Stomach (tissue), 9 donors: Measurements from ENCODE around the gene ZNF219. TPM values are rescaled to one million over a fixed set of nuclear protein-coding genes. Genes with fewer than 3 reads are reported as not detected.

Experiments used
- DNase-seq, 2 donors: peaks; one replicate each; pipeline versions ENCODE4 v3.0.0 to v3.0.0-alpha.2; 2013 to 2019
- H3K27ac ChIP-seq, 5 donors: fragments of 200-600 bp in 4 of 5; sonication (generic) in 4 of 5; one replicate each; pipeline ENCODE4 v1.5.1; 2013 to 2019; ENCODE audit warnings: mild to moderate bottlenecking in 1 of 5, moderate library complexity in 1 of 5
- H3K27me3 ChIP-seq, 3 donors: fragments of 200-600 bp; sonication (generic); one replicate each; pipeline ENCODE4 v1.5.1; 2017 to 2019; ENCODE audit warnings: mixed run types in 1 of 3
- H3K36me3 ChIP-seq, 4 donors: fragments of 200-600 bp; sonication (generic); 1 replicate in 3 of 4; 2 replicates in 1 of 4; pipeline ENCODE4 v1.5.1; 2016 to 2019
- H3K4me1 ChIP-seq, 4 donors: fragments of 200-600 bp; sonication (generic); one replicate each; pipeline ENCODE4 v1.5.1; 2016 to 2019
- H3K4me3 ChIP-seq, 4 donors: fragments of 200-600 bp; sonication (generic) in 3 of 4; one replicate each; pipeline ENCODE4 v1.5.1; 2016 to 2019; ENCODE audit warnings: mild to moderate bottlenecking in 1 of 4
- H3K9me3 ChIP-seq, 4 donors: fragments of 200-600 bp; sonication (generic); one replicate each; pipeline ENCODE4 v1.5.1; 2016 to 2019
- CTCF ChIP-seq, 7 experiments: fragments of 450-650 bp in 4 of 7; fragments of 200-600 bp in 3 of 7; sonication (generic) in 3 of 7; IDR thresholded peaks; one replicate each; pipeline ENCODE4 v1.5.1; 2016 to 2019; ENCODE audit warnings: antibody characterized with exemption in 7 of 7, control low read depth in 2 of 7, mild to moderate bottlenecking in 1 of 7
- EP300 ChIP-seq: sonication (generic); formaldehyde crosslinking; IDR thresholded peaks from one replicate; pipeline ENCODE4 v1.6.1; 2017; ENCODE audit warnings: antibody characterized with exemption
- POLR2A ChIP-seq, 4 donors: fragments of 450-650 bp; IDR thresholded peaks; one replicate each; pipeline ENCODE4 v1.6.1; 2016; ENCODE audit warnings: antibody characterized with exemption in 4 of 4, control low read depth in 2 of 4, mild to moderate bottlenecking in 1 of 4, moderate library complexity in 1 of 4
- POLR2AphosphoS5 ChIP-seq, 3 donors: sonication (generic); formaldehyde crosslinking; IDR thresholded peaks; one replicate each; pipeline ENCODE4 v1.6.1; 2016; ENCODE audit warnings: antibody characterized with exemption in 3 of 3
- WGBS, 5 donors: extraction: QIAGEN DNeasy Blood & Tissue Kit in 3 of 5; methylation state at CpG; one replicate each; pipeline versions ENCODE4 v1.1.5 to v1.1.7; 2013 to 2018; 5-methylcytosine and 5-hydroxymethylcytosine counted together
- intact Hi-C: fragments of 100-400 bp; cut with DNase I; formaldehyde crosslinking; loops from one replicate; pipeline ENCODE4 v1.15.1; 2023; ENCODE audit warnings: low total_unique reads
- polyA plus RNA-seq, 3 donors: library from polyadenylated mRNA; stranded (reverse); fragments of 200-250 nt; gene quantifications; one replicate each; pipeline ENCODE4 v1.2.3, GENCODE V29; 2013
- total RNA-seq, 5 donors: library from RNA; depleted of rRNA; stranded (reverse); fragments of >200 nt; gene quantifications; one replicate each; pipeline versions ENCODE4 v1.1.0 to v1.2.3, GENCODE V29; 2014 to 2016
- donor health status: healthy with polysubstance abuse.
- donor health status: Bipolar disorder and iron deficiency.
- donor health status: healthy.

The ZNF219 gene
- total and polyA plus RNA-seq, 8 donors = 11.4 to 240 (median 25.2) TPM

GRCh38 chr14:21061347-21061668, 37.1 kb downstream of the ZNF219 start:
- Histone ChIP-seq H3K9me3 (no peaks in the 10 kb centered on the region), H3K27me3 (no peaks in the 10 kb centered on the region), H3K36me3 (no peaks in the 10 kb centered on the region), H3K4me3 (no peak overlapping the region), H3K4me1 (peaks cover 0 to 18% (median 8%) of the 10 kb centered on the region in 4 donors), H3K27ac (peak overlapping the region in 1 of 5 donors; percentile 5)
- intact Hi-C loops = no loop called here
- no peak for TF ChIP-seq POLR2AphosphoS5 (IDR thresholded peaks at IDR 0.05)
- TF ChIP-seq CTCF (IDR thresholded peaks at IDR 0.05) = no peak
- TF ChIP-seq POLR2A (IDR thresholded peaks at IDR 0.05) = no peak
- TF ChIP-seq EP300 = no peak
- WGBS, 5 donors = 87 to 93% (median 91%) methylated on average over 3 of the region's 3 CpGs
- DNase-seq = no peak

GRCh38 chr14:21060614-21061346, 37.7 kb downstream of the ZNF219 start:
- DNase-seq = no peak
- Histone ChIP-seq H3K4me3 (no peak overlapping the region), H3K9me3 (no peaks in the 10 kb centered on the region), H3K27ac (peak overlapping the region in 1 of 5 donors; percentile 5), H3K4me1 (peaks cover 0 to 20% (median 9%) of the 10 kb centered on the region in 4 donors), H3K27me3 (no peaks in the 10 kb centered on the region), H3K36me3 (no peaks in the 10 kb centered on the region)
- 30 to 56% (median 50%) methylated on average over 13 of the region's 13 CpGs for WGBS, 5 donors
- no peak for TF ChIP-seq POLR2A (IDR thresholded peaks at IDR 0.05)
- no peak for TF ChIP-seq EP300
- no peak for TF ChIP-seq CTCF (IDR thresholded peaks at IDR 0.05)
- no peak for TF ChIP-seq POLR2AphosphoS5 (IDR thresholded peaks at IDR 0.05)
- intact Hi-C loops = no loop called here

GRCh38 chr14:21059842-21060613, 38.4 kb downstream of the ZNF219 start:
- intact Hi-C loops = no loop called here
- WGBS, 5 donors = 70 to 80% (median 78%) methylated on average over 8 of the region's 8 CpGs
- Histone ChIP-seq H3K4me1 (peaks cover 3 to 28% (median 14%) of the 10 kb centered on the region in 4 donors), H3K27ac (no peak overlapping the region), H3K9me3 (no peaks in the 10 kb centered on the region), H3K27me3 (no peaks in the 10 kb centered on the region), H3K4me3 (no peak overlapping the region), H3K36me3 (no peaks in the 10 kb centered on the region)
- DNase-seq = peak in 1 of 2 donors; percentile 37
- TF ChIP-seq POLR2A (IDR thresholded peaks at IDR 0.05) (no peak), EP300 (no peak), POLR2AphosphoS5 (IDR thresholded peaks at IDR 0.05) (no peak), CTCF (IDR thresholded peaks at IDR 0.05) (no peak)

- intact Hi-C loops = no loop called here
- WGBS, 5 donors = 83 to 92% (median 88%) methylated on average over 5 of the region's 5 CpGs
These were observed 39.6 kb downstream of the ZNF219 start for GRCh38 chr14:21058903-21059302.

More at GRCh38 chr14:21058903-21059302, 39.6 kb downstream of the ZNF219 start:
- no peak for DNase-seq
- no peak for TF ChIP-seq POLR2AphosphoS5 (IDR thresholded peaks at IDR 0.05)
- TF ChIP-seq POLR2A (IDR thresholded peaks at IDR 0.05) = no peak
- TF ChIP-seq EP300 = no peak
- no peak for TF ChIP-seq CTCF (IDR thresholded peaks at IDR 0.05)
- H3K27me3 ChIP-seq = no peaks in the 10 kb centered on the region
- H3K36me3 ChIP-seq = no peaks in the 10 kb centered on the region
- peaks cover 3 to 39% (median 19%) of the 10 kb centered on the region in 4 donors for H3K4me1 ChIP-seq
- no peak overlapping the region for H3K4me3 ChIP-seq
- no peaks in the 10 kb centered on the region for H3K9me3 ChIP-seq
- H3K27ac ChIP-seq = no peak overlapping the region
